Activated CD8-positive, alpha-beta memory T cell treated with anti-CD3 and anti-CD28 coated beads for 48 hours (primary cell): Measurements from ENCODE around the gene MB21D2.

Experiments
- DNase-seq, 3 experiments: peaks; one replicate each; pipeline ENCODE4 v3.0.0-alpha.2; 2020; ENCODE audit warnings: low read depth in 2 of 3, low spot score in 2 of 3

Gene MB21D2

DNA sequence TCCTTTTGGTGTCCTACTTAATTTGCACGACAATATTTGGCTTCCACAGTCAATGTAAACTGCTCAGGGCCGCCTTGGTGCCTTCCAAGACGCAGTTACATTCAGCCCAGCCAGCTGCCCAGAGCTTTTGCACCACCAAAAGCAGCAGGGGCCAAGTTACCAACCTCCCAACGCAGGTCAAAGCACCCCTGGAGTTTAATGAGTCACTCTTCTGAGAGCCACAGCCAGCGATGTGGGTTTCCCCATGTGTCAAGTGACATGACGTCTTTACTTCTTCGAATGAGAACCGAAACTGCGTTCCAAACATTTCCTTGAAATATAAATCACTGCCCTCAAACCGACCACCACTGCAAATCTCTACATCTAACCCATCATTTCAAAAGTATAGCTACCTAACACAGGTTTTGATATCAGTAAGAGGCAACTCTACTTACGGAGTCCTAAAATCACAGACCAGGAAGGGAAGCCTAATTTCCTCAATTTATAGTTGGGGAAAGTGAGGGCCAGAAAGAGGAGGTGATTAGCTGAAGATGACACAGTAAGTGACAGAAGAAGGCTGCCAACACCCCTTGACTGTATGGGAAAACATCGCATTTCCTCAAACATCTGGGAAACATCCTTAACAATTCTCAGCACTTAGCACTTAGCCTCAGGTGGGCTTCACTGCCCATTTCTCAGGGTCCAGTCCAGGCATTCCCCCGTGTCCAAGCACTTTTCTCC, 24.5 kb downstream of the MB21D2 start:
- peak in 2 of 3 experiments; percentile 22 to 30 for DNase-seq

DNA sequence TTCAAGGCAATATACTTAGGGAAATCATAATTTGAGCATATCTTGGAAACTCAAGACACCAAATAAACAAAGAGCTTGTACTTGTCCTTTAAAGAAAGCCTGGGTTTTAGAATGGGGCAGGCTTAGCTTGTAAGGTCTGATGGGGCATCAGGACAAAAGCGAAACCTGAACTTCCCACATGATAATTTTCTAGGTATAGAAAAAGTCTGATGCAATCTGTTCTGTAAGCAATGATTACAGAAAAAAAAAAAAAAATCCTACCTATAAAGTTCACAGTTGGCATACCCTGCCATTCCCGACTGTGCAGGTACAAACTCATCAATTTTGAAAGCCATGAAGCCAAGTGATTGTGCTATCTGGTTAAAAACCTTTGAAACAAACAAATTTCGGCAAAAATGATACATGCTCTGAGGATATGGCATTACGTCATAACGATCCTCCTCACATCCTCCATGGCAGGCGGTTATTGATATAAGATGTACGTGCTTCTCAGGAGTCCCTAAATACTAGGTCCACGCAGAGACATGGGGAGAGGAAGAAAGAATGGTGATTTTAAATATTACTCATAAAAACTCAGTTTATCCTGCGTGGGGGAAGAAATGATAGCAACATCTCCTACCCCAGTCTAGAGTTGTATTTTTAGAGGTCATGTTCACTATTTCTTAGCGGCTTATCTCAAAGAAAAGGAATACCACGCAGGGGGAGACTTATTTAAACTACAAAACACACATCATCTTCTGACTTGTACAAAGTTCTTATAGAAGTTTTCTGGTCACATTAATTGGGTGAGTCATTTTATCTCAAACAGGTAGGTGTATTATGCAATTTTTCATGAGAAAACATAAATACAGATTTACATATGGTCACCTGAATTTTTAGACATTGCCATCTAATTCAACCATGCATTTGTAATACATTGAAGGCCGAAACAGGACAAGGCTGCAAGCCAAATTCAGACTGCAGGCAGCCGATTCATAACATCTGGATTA, 27.0 kb downstream of the MB21D2 start:
- DNase-seq, result no peak

DNA sequence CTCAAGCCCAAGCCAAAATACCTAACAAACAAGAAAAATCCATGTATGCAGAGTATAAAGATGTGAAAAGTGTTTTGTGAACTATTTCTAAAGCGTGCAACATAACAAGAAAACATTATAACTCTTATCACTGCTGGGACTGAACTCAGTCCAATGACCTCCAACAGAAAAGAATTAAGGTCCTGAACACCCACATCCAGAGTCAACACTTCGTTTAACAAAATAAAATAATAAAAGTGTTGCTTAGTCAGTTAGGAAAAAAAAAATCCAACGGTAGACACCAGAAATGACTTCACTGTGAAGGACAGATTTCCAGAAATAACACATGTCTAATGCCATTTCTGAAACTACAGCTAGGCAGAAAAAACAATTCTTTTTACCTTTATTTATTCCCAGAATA, 28.0 kb downstream of the MB21D2 start:
- DNase-seq, result no peak

DNA sequence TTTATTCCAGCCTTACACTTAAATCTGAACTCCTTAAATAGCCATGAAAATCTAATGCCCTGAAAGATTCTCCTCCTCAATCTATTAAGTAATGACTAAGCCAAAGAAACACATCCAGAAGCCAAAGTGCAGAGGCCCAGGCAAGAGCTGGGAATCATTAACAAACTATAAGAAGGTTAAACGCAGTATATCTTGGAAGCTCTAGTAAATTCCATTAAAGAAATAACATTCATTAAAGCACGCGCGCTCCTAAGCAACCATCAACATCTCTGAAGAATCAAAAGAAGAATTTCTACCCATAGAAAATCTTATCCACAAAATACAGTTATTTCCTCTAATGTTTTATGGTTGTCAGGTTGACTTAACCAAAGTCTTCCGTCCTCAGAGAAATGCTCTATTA, 29.5 kb downstream of the MB21D2 start:
- DNase-seq, result no peak

DNA sequence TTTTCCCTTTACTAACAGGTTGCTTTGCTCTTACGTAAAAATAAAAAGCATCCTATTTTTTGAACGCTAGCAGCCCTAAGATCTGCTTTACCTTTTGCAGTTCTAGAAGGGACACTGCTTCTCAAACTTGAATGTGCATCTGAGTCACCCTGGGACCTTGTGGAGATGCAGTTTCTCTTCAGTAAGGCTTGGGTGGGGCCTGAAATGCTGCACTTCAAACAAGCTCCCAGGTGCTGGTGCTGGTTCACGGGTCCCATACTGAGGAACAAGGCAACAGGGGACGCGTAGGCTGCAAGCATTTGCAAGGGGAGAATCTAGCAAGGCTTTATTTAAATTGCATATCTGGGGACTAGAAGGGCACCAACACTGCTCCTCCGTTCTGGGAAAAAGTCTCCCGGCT, 30.0 kb downstream of the MB21D2 start:
- no peak for DNase-seq

DNA sequence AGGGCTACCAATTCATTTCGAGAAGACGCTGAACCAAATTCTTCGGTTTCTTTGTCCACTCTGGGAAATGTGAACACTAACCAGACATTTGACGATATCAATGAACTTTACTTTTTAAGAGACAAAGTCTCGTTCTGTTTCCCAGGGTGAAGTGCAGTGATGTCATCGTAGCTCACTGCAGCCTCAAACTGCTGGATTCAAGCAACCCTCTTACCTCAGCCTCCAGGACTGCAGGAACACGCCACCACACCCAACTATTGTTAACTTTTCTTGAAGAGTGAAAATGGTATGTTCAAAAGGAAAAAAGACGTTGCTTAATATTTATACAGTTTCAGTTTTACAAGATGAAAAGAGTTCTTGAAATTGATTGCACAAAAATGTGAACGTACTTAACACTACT, 30.6 kb downstream of the MB21D2 start:
- DNase-seq, result no peak

DNA sequence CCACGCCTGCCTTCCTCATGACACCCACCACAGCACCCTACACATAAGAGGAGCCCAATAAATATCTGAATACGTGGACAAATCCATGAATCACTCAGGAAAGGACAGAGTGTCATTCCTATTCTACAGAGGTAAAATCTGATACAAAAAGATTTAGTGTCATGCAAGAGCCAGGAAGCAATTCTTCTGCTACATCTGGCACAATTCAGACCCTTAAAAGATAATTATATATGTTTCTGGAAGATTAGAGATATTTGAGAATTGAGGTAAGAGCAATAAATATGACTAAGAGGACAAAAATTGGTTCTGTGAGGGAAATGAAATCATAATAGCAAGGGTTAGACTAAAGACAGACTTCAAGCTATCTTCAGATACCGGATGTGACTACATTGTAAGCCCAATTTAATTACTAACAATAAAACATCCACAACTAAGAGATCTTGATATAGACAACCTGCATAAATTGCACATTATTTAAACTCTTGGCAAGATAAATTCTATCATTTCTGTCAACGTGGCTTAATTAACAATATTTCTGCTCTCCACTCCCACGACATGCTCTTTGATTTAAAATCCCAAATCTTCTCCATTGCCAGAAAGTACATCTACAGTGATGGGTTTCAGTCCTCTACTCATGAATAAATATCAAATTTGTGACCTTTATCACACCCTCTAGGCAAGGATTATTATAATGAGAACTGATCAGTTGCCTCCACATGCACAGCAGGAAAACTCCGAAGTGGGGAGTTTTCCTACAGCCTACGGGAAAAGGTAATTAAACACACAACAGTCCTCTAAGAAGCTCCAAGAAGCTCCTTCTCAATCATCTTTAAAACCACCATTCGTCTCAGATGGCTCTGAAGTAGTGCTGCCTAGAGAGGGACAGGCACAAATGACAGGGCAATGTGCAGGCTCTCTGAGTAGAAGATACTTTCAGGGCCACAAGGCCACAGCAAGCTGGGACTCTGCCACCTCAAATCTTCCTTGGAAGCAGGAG, 32.6 kb downstream of the MB21D2 start:
- no peak for DNase-seq

DNA sequence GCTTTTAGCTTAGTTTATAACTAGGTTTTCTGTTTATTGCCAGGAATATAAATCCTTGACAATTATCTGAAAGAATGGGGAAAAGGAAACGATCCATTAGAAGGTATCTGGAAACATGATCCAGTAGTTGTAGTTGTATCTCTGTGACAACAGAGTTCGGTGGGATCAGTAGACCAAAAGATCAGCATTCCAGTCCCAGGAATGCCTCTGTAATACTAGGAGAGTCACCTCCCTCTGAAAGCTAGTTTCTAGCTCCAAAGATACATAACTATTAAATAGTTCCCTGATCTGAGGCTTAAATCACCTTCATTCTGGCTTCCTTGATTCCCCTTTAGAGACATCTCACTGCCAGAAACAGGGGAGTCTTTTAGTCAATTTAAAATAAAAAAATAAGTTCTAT, 34.1 kb downstream of the MB21D2 start:
- DNase-seq, result no peak

DNA sequence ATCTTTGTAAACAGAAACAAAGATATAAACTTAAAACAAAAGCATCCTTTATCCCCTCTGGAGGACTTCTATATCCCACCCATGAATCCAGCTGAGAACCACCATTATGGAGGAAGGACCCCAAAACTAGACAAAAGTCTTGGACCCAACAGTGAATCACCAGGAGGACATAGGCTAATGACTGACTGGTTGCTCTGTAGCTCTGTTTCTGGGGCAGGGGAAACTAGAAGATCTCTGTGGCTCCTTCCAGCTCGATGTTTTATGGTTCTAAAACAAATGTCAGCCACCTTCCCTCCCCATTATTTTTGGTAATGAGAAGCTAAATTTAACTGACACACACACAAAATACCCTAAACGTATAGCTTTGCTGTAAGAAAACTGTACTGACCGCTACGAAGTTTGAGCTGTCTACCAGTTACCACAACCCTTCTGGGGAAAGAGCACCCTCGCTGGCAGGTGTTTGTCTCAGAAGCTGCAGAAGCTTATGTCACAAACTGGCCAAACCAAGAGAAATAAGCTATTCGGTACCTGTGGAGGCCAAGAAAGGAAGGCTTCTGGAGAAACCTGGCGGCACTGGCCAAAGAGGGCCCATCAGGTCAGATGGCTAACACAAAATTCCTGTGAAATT, 36.4 kb downstream of the MB21D2 start:
- no peak for DNase-seq

DNA sequence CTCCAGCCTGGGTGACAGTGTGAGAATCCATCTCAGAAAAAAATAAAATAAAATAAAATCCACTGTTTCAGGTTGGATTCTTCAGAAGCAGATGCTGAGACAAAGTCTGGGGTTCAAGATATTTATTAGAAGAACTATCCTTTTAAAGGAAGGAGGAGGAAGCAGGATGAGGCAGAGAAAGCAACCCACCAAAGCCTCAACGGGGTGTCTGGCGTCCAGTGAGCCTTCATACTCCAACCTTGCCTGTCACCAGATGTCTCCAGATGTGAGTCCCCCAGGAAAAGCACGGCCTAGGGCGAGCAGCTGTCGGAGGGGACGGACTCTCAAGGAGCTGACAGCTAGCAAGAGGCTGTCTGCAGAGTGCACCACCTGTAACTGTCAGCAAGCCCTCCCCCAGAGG, 37.3 kb downstream of the MB21D2 start:
- no peak for DNase-seq

DNA sequence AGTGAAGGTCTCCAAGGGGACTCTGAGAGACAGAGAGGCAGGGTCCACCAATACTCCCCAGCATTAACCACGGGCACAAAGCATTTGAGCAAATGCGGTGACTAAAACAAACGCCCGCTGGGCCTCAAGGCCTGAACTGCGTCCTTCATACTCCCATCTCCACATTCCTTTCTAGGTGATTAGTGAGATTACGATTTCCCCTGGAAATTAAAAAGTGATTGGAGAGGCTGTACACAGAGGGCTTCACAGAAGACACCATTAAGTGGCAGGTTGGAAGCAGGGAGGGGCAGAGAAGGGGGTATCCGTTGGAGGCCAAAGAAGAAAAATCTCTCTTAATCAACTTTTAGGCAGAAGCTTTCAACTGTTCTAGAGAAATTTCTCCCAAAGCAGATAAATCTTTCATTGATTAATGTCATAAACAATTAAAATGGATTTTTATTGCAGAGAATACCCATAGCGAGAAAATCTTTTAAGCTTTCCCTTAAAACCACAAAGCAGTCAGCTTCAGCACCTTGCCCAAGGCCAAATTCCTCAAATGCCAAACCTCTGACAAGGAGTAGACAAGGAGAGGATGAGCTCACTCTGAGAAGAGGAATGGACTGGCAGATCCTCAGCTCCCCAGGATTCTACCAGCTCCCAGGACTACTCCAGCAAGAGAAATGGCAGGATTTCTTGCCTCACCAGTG, 38.2 kb downstream of the MB21D2 start:
- DNase-seq, result no peak

DNA sequence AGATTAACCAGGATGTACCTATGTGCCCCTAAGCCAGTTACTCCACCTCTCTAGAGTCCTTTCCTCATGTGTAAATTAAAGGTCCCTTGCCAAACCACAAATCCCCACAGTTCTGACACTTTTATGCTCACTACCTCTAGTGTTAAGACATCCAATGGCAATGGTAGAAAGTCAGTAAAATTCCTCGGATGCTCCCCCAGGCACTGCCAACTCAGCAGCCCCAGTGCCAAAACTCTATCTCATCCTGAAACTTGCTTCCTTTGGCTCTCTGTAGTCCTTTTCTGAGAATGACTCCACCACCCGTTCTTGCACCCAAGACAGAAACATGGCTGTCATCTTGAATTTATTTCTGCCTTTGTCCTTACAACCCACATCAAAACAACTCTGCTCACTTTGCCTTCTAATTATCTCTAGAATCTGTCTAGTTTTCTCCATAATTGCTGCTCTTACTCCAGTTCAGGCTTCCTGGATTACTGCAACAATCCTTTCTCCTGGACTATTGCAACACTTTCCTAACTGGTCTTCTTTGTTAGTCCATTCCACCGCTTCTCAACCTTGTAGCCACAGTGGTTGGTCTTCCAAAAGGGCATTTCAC, 41.6 kb downstream of the MB21D2 start:
- DNase-seq, result no peak

DNA sequence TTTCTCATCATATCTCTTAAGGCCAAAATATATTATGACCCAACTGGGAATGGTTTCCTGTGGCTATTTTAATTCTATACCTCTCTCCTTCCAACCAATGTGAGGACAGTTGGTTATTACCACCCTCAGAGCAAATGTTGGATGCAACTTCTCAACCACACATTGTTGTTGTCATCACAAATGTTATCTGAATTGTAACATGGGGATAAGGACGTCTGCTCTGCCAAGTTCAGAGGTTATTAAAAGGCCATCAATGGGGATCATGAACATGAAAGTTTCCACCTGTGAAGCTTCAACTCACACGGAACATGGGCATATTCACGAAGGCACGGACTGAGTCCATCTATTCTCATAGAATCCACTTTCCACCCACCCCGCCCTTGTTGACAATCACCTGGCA, 46.8 kb downstream of the MB21D2 start:
- DNase-seq, result no peak

DNA sequence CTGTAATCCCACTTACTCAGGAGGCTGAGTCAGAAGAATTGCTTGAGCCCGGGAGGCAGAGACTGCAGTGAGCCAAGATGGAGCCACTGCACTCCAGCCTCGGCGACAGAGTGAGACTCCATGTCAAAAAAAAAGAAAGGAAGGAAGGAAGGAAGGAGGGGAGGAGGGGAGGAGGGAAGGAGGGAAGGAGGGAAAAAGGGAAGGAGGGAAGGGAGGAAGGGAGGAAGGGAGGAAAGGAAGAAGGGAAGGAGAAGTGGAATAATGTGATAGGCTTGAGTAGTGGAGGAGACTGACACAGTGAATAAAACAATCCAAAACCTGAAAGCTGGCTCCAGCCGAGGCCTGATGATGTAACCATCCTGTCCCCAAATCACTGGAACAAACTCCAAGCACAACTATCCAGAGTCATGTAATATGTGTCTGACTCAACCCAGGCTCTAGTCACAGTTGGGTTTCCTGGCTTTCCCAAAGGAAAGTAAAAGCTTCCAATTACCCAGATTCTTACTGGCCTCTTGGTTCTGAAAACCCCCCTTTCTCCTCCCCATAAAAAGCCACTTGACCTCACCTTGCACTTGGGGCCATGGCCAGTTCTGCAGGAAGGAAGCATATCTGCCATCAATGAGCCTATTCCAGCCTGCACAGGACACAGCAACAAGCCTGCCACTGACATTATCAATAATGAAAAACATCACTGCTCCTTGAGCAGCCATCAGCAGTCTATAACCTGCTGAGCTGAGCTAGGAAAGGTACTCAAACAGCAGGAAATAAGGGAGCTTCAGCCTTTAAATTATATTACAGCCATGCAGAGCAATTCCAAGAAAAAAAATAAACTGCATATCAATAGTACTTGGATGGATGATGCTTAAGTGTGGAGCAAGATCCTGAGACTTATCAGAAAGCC, 48.3 kb downstream of the MB21D2 start:
- no peak for DNase-seq

DNA sequence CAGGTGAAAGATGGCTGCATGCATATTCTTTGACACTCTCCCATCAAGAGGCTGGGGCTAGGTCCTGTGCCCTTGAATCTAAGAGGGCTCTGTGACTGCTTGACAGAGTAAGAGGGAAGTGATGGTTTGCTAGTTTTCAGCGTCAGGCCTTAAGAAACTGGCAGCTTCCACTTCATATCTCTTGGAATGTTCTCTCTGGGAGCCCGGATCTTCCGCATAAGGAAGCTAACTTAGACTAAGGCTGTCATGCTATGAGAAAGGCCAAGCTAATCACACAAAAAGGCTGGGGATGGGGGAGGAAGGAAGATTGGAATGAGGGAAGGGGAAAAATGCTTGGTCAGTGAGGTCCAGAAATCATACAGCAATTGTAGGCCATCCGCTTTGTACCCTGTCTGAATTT, 50.0 kb downstream of the MB21D2 start:
- no peak for DNase-seq

DNA sequence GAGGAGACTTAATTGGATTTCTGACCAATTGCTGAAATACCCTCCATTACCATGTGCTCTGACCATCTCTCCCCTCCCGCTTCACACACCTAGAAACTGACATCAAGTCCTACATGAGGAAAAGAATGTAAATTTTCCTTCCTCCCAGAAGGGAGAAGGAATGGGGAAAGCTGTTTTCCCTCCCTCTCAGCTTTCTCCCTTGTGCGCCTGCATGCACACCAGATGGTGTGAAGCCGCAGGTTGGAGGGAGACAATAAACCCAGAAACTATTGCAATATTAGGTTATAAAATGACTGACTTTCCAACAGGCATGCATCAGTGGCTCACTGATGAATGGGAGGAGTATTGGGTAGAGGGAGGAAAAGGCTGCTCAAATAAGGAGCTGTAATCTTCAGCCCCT, 50.9 kb downstream of the MB21D2 start:
- no peak for DNase-seq

DNA sequence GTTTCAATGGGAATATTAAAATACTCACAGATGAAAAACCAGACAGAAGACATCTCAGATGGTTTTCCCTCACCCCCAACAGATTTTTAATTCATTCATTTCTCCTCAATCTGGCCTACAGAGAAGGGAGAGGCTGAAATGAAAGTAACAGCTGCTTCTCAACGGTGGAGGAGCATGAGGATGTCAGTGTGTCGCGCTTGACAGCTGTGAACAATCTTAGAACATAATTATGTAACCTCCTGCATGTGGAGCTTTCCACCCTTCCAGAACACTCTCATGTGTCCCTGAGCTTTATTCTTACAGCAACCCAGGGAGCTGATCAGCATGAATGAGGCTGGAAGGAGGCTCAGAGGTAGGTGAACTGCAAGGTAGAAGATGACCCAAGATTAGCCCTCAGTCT, 52.7 kb downstream of the MB21D2 start:
- DNase-seq, result no peak

DNA sequence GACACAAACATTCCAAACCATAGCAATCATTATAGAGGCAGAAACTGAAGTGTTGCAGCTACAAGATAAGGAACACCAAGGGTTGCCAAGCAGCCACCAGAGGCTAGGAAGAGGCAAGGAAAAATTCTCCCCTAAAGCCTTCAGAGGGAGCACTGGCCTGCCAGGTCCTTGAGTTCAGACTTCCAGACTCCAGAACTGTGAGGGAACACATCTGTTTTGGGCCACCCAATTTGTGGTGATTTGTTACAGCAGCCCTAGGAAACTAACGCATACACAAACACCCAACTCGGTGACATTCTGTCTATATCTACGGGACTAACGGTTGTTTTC, 54.6 kb downstream of the MB21D2 start:
- no peak for DNase-seq
